Measurements from ENCODE around the gene ERGIC1. TPM values are rescaled to one million over a fixed set of nuclear protein-coding genes. Genes with fewer than 3 reads are reported as not detected.
"Not testable (repeated sequence)": the region's sequence is repeated elsewhere in the genome, so short reads cannot be mapped to it uniquely, and the experiment has no call there.

The ERGIC1 gene
- total RNA-seq, 1 donor from 2014 or later = 168 TPM

DNA sequence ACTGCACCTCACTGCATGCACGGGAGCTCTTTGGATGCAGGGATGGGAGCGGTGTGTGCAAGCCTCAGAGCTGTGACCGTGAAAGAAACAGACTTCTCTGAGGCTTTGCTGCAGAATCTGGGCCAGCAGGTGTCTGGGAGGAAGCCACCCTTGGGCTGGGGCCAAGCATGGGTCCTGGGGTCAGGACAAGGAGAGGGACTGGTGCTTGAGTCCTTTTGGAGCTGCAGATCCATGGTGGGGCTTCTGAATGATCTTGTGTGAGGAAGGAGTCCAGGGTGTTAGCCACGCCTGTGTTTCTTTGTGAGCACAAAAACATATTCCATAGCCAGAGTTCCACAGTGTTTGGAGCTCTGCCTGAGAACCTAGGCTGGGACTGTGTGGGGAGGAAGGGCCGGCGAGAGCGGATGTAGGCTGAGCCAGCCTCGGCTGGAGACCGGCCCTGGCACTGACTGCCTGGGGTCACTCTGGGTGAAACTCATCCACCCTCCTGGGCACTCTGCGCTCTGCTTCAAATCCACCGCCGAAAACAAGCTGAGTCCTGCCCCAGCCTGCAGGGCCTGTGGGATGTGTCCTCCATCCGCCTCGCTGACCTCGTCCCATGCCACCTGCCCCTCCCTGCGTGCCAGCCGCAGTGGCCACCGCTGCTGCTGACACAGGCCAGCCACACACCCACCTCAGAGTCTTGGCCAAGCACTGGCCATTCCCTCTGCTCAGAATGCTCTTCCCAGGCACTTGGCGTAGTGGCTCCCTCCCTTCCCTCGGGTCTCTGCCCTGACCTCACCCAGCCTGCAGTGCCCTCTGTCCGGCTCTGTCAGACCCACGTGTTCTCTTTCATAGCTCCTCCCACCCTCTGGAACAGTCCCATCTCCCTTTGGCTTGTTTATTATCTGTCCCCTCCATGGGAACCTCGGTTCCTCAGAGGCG, 26.7 kb downstream of the ERGIC1 start:
- no peak for DNase-seq (ENCODE audit: extremely low read depth, low read depth, low spot score)

- DNase-seq (ENCODE audit: extremely low read depth, low read depth, low spot score) = no peak
Observed at GRCh38 chr5:172861461-172861860, 27.4 kb downstream of the ERGIC1 start.

- DNase-seq (ENCODE audit: extremely low read depth, low read depth, low spot score) = no peak
Observed at GRCh38 chr5:172862165-172862801, 28.2 kb downstream of the ERGIC1 start.

DNA sequence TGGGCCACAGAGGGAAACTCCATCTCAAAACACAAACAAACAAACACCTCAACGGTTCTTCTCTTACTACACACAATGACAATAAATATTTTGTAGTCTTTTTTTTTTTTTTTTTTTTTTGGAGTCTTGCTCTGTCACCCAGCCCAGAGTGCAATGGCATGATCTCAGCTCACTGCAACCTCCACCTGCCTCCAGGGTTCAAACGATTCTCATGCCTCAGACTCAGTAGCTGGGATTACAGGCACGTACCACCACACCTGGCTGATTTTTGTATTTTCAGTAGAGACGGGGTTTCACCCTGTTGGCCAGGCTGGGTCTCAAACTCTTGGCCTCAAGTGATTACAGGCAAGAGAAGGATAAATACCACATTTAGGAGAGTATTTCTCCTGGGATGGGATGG, 30.1 kb downstream of the ERGIC1 start:
- DNase-seq (ENCODE audit: extremely low read depth, low read depth, low spot score) = not testable (repeated sequence)

GRCh38 chr5:172864747-172865146, 30.7 kb downstream of the ERGIC1 start:
- no peak for DNase-seq (ENCODE audit: extremely low read depth, low read depth, low spot score)

GRCh38 chr5:172866378-172866777, 32.3 kb downstream of the ERGIC1 start:
- no peak for DNase-seq (ENCODE audit: extremely low read depth, low read depth, low spot score)

DNA sequence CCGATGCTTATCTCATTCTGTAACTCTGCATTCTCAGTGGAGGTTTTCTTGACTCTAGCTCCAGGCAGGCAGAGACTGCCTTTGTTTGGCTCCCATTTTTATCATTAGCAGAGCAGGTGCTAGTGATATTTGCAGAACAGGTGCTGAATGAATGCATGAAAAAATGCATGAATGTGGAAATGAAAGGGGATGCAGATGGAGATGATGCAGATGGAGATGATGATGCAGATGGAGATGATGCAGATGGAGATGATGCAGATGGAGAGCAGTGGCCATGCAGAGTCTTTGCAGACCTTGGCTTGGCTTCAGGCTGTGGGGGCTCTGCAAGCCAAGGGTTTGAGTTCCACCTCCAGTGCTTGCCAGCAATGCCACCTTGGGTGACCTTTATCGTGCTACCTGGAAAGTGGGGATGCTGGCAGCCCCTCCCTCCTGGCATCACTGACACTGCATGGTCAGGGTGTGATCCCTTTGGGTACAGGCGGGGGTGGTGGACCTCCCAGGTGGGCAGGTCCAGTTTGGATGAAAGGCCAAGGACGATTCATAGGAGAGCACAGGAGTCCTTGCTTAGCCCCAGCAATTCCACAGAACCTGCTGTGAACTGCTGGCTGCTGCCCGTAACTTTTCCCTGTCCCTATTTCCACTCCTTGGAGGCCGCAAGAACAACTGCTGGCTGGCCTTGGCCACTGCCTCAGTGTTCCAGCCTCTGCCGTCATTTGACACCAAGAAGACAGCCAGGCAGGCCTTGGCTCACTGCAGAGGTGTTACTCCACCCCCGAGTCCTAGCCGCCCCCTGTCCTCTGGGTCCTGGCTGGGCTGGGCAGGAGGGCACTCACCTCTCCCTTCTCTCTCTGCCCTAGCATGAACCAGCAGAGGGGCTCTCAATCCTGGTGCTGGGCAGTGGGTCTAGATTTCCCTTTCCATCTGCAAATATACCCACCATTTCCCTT, 33.0 kb downstream of the ERGIC1 start:
- DNase-seq (ENCODE audit: extremely low read depth, low read depth, low spot score) = no peak

DNA sequence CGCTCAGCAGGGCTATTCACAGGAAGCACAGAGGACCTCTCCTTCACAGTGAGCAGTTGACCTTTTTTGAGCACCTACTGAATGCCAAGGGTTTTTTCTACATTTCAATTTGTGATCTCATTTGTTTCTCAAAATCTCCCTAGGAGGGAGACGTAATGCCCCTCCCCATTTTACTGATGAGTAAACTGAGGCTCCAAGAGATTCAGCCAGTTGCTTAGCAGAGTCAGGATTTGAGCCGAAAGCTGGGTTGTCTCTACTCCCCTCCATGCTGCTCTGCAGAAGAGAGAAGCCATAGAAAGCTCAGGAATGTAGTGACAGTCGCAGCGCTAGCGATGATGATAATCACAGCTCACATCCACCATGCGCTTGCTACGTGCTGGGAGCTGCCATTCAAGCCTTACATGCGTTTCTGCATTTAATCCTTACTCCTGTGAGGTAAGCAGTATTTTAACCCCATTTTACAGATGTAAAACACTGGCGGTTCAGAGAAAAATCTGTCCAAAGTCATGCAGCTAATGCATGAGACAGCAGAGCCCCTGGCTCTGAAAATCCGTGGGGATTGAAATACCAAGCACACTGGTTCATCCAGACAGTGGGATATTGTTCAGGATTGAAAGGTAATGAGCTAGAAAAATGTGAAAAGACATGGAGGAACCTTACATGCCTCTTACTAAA, 33.8 kb downstream of the ERGIC1 start:
- DNase-seq (ENCODE audit: extremely low read depth, low read depth, low spot score) = no peak

GRCh38 chr5:172868436-172868923, 34.4 kb downstream of the ERGIC1 start:
- no peak for DNase-seq (ENCODE audit: extremely low read depth, low read depth, low spot score)

DNA sequence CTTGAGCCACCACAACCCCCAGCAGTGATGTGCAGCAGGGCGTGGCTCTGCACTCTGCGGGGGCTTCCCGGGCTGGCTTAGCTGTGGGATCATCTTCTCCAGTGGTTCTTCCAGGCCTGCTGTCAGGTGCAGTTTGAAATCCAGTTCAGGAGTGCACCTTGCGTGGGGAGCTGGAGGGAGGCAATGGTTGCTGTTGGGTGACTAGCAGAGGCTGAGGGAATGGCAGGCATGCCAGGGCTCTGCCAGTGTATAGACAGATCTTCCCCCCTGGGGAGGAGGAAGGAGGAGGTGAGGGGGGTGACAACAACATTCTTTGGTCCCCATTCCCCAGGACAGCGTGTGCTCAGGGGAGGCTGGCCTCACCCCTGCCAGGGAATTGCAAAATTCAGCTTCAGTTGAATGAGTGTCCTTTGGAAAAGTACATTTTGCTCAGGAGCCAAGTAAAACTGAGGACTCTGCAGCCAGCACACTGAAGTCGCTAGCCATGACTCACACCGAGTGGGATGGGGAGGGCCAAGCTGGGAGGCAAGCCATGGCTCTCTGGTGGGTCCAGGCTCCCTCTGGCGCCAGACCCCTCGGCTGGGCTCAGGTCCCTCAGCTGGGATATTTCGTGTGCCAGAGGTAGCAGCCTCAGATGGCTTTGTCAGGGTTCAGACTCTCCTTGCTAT, 35.0 kb downstream of the ERGIC1 start:
- DNase-seq (ENCODE audit: extremely low read depth, low read depth, low spot score) = no peak

- no peak for DNase-seq (ENCODE audit: extremely low read depth, low read depth, low spot score)
Observed at GRCh38 chr5:172869691-172870090, 35.6 kb downstream of the ERGIC1 start.

DNA sequence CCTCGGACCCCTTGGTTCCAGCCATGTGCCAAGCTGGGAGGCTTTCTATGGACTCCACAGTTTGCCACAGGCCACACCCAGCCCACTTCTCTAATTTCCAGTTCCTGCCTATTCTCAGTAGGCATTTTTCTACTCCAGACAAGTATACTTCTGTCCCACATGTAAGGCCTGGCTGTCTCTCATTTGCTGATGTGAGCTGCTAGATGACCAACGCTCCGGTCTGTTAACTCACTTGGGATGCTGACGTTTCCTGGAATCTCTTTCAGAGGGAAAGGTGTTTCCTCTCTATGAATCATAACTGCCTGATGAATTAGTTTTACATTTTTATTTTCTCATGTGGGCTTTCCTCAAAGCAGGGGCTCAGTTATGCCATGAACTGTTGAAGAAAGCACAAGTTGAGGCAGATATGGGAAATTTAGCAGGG, 36.3 kb downstream of the ERGIC1 start:
- peak; percentile 99 for DNase-seq (ENCODE audit: extremely low read depth, low read depth, low spot score)

- DNase-seq (ENCODE audit: extremely low read depth, low read depth, low spot score) = no peak
Observed at GRCh38 chr5:172870715-172871461, 36.8 kb downstream of the ERGIC1 start.

DNA sequence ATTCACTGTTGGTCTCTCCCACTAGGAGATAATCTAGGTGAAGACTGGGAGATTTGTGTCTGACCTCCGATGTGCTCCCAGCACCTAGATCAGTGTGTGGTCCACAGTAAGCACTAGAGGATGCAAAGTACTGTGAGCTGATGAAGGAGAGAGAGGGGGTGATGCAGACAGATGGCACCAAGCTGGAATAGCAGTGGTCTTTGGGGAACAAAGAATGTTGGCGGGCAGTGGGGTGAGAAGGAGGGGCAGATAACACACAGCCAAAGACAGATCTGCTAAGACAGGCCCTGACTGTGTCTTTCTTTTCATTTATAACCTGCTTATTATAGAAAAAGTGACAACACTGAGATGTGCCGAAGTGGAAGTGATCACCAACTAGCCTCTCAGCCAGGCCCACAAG, 37.5 kb downstream of the ERGIC1 start:
- DNase-seq (ENCODE audit: extremely low read depth, low read depth, low spot score) = no peak

DNA sequence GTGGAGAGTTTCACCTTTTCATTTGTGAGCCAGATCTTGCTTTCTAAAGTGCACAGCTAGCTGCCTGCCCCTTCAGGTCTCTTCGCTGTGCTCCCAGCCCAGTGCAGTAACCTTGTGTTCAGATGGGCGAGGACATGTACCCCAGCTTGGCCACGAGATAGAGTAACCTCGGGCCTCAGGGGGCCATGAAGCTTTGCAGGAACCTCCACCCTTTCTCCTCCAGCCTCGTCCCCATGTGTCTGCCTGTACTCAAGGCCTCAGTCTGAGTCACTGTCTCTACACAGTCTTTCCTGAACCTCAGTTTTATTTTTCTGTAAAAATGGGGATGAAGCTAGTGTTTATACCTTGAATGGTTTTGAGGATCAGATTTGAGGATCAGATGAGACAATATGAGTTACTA, 37.9 kb downstream of the ERGIC1 start:
- no peak for DNase-seq (ENCODE audit: extremely low read depth, low read depth, low spot score)

- peak; percentile 69 for DNase-seq (ENCODE audit: extremely low read depth, low read depth, low spot score)
Observed at GRCh38 chr5:172872997-172873491, 39.0 kb downstream of the ERGIC1 start.

DNA sequence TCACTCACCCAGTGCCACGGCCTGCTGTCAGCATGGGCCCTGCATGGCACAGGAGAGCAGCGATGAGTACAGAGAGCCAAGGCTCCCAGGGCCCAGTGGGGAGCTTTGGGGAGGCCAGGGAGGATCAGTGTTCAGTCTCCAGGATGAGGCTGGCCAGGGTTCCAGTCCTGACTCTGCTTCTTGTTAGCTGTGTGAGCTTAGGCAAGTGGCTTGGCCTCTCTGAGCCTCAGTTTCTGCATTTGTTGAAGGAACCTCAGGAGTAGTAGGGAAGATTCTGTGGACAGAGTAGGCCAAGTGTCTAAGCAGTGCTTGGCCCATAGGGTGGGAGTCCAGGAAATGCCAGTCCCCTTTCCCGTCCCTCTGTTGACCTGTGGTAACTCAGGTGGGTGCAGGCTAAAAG, 39.5 kb downstream of the ERGIC1 start:
- DNase-seq (ENCODE audit: extremely low read depth, low read depth, low spot score) = no peak

DNA sequence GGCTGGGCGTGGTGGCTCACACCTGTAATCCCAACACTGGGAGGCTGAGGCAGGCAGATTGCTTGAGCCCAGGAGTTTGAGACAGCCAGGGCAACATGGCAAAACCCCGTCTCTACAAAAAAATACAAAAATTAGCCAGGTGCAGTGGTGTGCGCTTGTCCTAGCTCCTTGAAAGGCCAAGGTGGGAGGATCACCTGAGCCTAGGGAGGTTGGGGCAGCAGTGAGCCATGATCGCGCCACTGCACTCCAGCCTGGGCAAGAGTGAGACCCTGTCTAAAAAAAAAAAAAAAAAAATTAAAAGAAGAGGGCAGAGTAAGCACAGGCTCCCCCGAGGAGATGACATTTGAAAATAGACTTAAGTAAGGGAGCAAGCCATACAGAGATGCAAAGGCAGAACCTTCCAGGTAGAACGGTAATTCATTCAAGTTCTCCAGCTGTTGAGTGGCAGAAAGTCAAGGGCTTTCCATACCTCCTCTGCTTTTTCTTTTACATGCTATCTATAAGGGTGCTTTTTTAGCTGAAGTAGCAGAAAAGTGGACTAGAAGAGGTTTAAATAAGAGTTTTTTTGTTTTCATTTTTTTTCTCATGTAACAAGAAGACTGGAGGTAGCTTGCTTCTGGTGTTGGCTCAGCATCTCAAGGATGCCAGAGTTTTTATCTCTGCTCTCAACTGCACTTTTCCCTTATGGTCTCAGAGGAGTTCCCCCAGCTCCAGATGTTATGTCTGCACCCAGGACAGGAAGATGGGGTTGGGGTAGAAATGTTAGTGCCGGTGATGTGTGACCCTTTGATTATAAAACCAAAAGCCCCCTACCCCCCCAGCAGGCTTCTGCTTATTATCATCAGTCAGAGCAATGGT, 40.8 kb downstream of the ERGIC1 start:
- no peak for DNase-seq (ENCODE audit: extremely low read depth, low read depth, low spot score)

Data from glomerular endothelial cell (primary cell).